ENCODE measurements around the gene FRMD3.

The FRMD3 gene

DNA sequence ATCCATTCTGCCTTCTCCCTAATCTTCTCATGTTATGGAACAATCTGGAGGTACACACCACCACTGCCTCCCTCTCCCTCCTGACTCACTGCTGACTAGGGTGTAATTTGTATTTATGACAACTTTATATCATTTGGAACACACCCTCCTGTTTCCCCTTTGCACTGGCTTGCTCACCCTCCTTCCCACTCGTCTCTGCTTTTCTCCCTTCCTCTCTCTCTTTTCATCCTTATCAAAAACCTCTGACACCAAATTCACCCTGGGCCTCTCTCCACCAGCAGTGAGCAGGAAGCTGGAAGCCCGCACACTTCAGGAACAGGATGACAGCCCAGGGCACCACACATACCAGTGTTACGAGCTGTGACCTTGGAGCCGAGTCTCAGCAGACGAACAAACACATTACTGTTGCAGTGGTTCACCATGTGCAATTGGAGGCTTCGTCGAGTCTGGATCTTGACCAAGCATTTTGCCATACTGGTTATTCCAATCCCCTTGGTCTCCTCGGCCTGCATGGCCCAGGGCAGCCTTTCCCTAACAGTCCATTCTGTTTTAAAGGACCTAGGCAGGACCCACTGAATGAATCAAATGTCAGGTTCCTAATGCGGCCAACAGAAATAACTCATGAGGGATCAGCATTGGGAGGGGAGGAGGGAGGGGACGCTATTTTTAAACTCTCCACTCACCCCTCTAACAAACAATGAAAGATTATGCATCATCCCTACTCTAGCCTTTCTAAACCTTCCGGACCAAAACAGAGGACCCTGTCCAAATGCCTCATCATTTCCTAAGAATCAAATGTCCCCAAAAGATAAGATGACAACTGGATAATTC is 271.3 kb downstream of the FRMD3 start:
- Histone ChIP-seq H3K36me3 (ENCODE audit: insufficient read depth, low read depth, low read length) (no peaks in the 10 kb centered on the region), H3K9ac (ENCODE audit: low read depth, low read length) (no peak overlapping the region), H3K4me1 (ENCODE audit: insufficient read depth, low read length) (0 out of 2 replicates have a peak, but pooled peaks cover 6% of the 10 kb centered on the region), H3K27me3 (ENCODE audit: insufficient read depth, low read length) (no peaks in the 10 kb centered on the region), H3K9me3 (ENCODE audit: insufficient read depth, low read depth, low read length) (no peaks in the 10 kb centered on the region), H3K4me3 (ENCODE audit: low read length) (no peak overlapping the region), H3K27ac (ENCODE audit: low read length) (no peak overlapping the region)

GRCh38 chr9:83266331-83266665 is 271.9 kb downstream of the FRMD3 start:
- Histone ChIP-seq H3K4me3 (ENCODE audit: low read length) (no peak overlapping the region), H3K36me3 (ENCODE audit: insufficient read depth, low read depth, low read length) (no peaks in the 10 kb centered on the region), H3K4me1 (ENCODE audit: insufficient read depth, low read length) (0 out of 2 replicates have a peak, but pooled peaks cover 6% of the 10 kb centered on the region), H3K9me3 (ENCODE audit: insufficient read depth, low read depth, low read length) (no peaks in the 10 kb centered on the region), H3K27me3 (ENCODE audit: insufficient read depth, low read length) (no peaks in the 10 kb centered on the region), H3K9ac (ENCODE audit: low read depth, low read length) (no peak overlapping the region), H3K27ac (ENCODE audit: low read length) (no peak overlapping the region)

DNA sequence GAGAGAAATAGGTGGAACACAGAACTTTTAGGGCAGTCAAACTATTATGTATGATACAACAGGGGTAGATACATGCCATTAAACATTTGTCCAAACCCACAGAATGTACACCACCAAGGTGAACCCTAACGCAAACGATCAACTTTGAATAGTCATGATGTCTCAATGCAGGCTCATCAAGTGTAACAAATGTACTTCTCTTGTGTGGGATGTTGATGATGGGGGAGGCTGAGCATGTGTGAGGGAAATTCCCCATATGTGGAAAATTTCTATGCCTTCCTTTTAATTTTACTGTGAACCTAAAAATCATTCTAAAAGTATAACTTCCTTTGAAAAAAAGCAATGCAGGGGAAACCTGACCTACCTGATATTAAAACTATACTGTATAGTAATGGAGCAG is 273.9 kb downstream of the FRMD3 start:
- Histone ChIP-seq H3K27ac (ENCODE audit: low read length) (no peak overlapping the region), H3K9me3 (ENCODE audit: insufficient read depth, low read depth, low read length) (no peaks in the 10 kb centered on the region), H3K9ac (ENCODE audit: low read depth, low read length) (no peak overlapping the region), H3K27me3 (ENCODE audit: insufficient read depth, low read length) (no peaks in the 10 kb centered on the region), H3K4me3 (ENCODE audit: low read length) (no peak overlapping the region), H3K36me3 (ENCODE audit: insufficient read depth, low read depth, low read length) (no peaks in the 10 kb centered on the region), H3K4me1 (ENCODE audit: insufficient read depth, low read length) (0 out of 2 replicates have a peak, but pooled peaks cover 6% of the 10 kb centered on the region)

- Histone ChIP-seq H3K9me3 (ENCODE audit: insufficient read depth, low read depth, low read length) (no peaks in the 10 kb centered on the region), H3K4me3 (ENCODE audit: low read length) (no peak overlapping the region), H3K4me1 (ENCODE audit: insufficient read depth, low read length) (no peaks in the 10 kb centered on the region), H3K36me3 (ENCODE audit: insufficient read depth, low read depth, low read length) (no peaks in the 10 kb centered on the region), H3K27me3 (ENCODE audit: insufficient read depth, low read length) (no peaks in the 10 kb centered on the region), H3K27ac (ENCODE audit: low read length) (no peak overlapping the region), H3K9ac (ENCODE audit: low read depth, low read length) (no peak overlapping the region)
Observed at GRCh38 chr9:83259558-83259957, 278.6 kb downstream of the FRMD3 start.

- Histone ChIP-seq H3K4me1 (ENCODE audit: insufficient read depth, low read length) (no peaks in the 10 kb centered on the region), H3K27me3 (ENCODE audit: insufficient read depth, low read length) (no peaks in the 10 kb centered on the region), H3K4me3 (ENCODE audit: low read length) (no peak overlapping the region), H3K36me3 (ENCODE audit: insufficient read depth, low read depth, low read length) (no peaks in the 10 kb centered on the region), H3K9ac (ENCODE audit: low read depth, low read length) (no peak overlapping the region), H3K9me3 (ENCODE audit: insufficient read depth, low read depth, low read length) (peaks cover 1% of the 10 kb centered on the region; the same call in 1 of the 2 replicates), H3K27ac (ENCODE audit: low read length) (no peak overlapping the region)
Observed at GRCh38 chr9:83257937-83258891, 280.0 kb downstream of the FRMD3 start.

GRCh38 chr9:83247732-83248131 is 290.5 kb downstream of the FRMD3 start:
- Histone ChIP-seq H3K4me1 (ENCODE audit: insufficient read depth, low read length) (no peaks in the 10 kb centered on the region), H3K9ac (ENCODE audit: low read depth, low read length) (no peak overlapping the region), H3K4me3 (ENCODE audit: low read length) (no peak overlapping the region), H3K9me3 (ENCODE audit: insufficient read depth, low read depth, low read length) (0 out of 2 replicates have a peak, but pooled peaks cover 3% of the 10 kb centered on the region), H3K27me3 (ENCODE audit: insufficient read depth, low read length) (no peaks in the 10 kb centered on the region), H3K27ac (ENCODE audit: low read length) (no peak overlapping the region), H3K36me3 (ENCODE audit: insufficient read depth, low read depth, low read length) (no peaks in the 10 kb centered on the region)

DNA sequence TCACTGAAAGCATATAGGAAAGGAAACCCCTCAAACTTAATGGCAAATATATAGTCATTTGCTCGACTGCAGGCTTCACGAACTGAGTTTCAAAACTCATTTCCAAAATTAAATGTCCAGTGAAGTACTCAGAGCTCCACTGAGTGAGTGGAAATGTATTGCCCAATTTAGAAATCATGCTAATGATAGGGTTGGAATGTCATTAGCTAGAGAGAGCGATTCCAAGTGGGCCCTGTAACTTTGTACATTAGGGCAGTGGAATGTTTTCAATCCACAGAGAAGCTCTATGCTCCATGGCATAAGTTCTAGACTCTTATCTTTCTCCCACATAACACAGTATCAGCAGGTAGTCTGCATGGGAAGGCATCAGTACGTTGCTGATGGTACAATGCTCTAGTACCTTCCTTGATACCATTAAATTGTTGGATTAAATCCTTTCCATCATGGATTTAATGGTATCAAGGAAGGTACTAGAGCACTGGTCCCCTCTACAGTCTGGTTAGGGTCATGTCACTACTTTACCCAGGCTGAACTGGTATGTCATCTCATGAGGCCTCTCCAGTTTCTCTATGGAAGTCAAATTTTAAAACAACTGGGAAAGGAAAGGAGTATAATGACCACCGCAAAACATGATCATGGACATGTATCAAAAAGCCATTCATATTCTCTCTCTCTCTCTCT is 292.1 kb downstream of the FRMD3 start:
- H3K27ac ChIP-seq (ENCODE audit: low read length) = no peak overlapping the region

GRCh38 chr9:83242066-83242465 is 296.1 kb downstream of the FRMD3 start:
- Histone ChIP-seq H3K9ac (ENCODE audit: low read depth, low read length) (no peak overlapping the region), H3K4me3 (ENCODE audit: low read length) (no peak overlapping the region), H3K27ac (ENCODE audit: low read length) (no peak overlapping the region), H3K4me1 (ENCODE audit: insufficient read depth, low read length) (no peaks in the 10 kb centered on the region), H3K9me3 (ENCODE audit: insufficient read depth, low read depth, low read length) (no peaks in the 10 kb centered on the region), H3K27me3 (ENCODE audit: insufficient read depth, low read length) (no peaks in the 10 kb centered on the region), H3K36me3 (ENCODE audit: insufficient read depth, low read depth, low read length) (no peaks in the 10 kb centered on the region)

More for the DNA sequence above, 292.1 kb downstream of the FRMD3 start:
- H3K27me3 ChIP-seq (ENCODE audit: insufficient read depth, low read length) = no peaks in the 10 kb centered on the region
- H3K4me1 ChIP-seq (ENCODE audit: insufficient read depth, low read length) = no peaks in the 10 kb centered on the region
- H3K4me3 ChIP-seq (ENCODE audit: low read length) = no peak overlapping the region
- no peaks in the 10 kb centered on the region for H3K36me3 ChIP-seq (ENCODE audit: insufficient read depth, low read depth, low read length)
- H3K9me3 ChIP-seq (ENCODE audit: insufficient read depth, low read depth, low read length) = no peaks in the 10 kb centered on the region
- H3K9ac ChIP-seq (ENCODE audit: low read depth, low read length) = no peak overlapping the region

DNA sequence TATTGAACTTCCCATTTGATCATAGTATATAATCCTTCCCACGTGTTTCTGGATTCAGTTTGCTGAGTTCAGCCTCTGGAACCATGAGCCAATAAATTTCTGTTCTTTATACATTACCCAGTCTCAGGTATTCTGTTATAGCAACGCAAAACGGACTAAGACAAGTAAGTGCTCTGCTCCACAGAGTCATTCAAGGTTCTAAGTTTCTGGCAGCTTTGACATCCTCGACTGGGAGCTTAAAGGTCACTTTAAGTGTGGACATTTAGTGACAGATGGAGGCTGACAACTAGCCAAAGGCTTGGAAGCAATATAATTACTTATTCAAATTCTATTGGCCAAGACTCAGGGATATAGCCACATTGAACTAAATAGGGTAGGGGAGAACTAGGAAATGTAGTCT is 297.5 kb downstream of the FRMD3 start:
- H3K9ac ChIP-seq (ENCODE audit: low read depth, low read length) = no peak overlapping the region
- no peaks in the 10 kb centered on the region for H3K27me3 ChIP-seq (ENCODE audit: insufficient read depth, low read length)
- H3K4me1 ChIP-seq (ENCODE audit: insufficient read depth, low read length) = peaks cover 6% of the 10 kb centered on the region
- no peaks in the 10 kb centered on the region for H3K36me3 ChIP-seq (ENCODE audit: insufficient read depth, low read depth, low read length)
- no peak overlapping the region for H3K27ac ChIP-seq (ENCODE audit: low read length)
- no peaks in the 10 kb centered on the region for H3K9me3 ChIP-seq (ENCODE audit: insufficient read depth, low read depth, low read length)
- H3K4me3 ChIP-seq (ENCODE audit: low read length) = no peak overlapping the region

GRCh38 chr9:83239747-83240146 is 298.5 kb downstream of the FRMD3 start:
- Histone ChIP-seq H3K4me3 (ENCODE audit: low read length) (no peak overlapping the region), H3K27me3 (ENCODE audit: insufficient read depth, low read length) (no peaks in the 10 kb centered on the region), H3K36me3 (ENCODE audit: insufficient read depth, low read depth, low read length) (no peaks in the 10 kb centered on the region), H3K9ac (ENCODE audit: low read depth, low read length) (no peak overlapping the region), H3K4me1 (ENCODE audit: insufficient read depth, low read length) (peaks cover 10% of the 10 kb centered on the region), H3K9me3 (ENCODE audit: insufficient read depth, low read depth, low read length) (no peaks in the 10 kb centered on the region), H3K27ac (ENCODE audit: low read length) (no peak overlapping the region)

DNA sequence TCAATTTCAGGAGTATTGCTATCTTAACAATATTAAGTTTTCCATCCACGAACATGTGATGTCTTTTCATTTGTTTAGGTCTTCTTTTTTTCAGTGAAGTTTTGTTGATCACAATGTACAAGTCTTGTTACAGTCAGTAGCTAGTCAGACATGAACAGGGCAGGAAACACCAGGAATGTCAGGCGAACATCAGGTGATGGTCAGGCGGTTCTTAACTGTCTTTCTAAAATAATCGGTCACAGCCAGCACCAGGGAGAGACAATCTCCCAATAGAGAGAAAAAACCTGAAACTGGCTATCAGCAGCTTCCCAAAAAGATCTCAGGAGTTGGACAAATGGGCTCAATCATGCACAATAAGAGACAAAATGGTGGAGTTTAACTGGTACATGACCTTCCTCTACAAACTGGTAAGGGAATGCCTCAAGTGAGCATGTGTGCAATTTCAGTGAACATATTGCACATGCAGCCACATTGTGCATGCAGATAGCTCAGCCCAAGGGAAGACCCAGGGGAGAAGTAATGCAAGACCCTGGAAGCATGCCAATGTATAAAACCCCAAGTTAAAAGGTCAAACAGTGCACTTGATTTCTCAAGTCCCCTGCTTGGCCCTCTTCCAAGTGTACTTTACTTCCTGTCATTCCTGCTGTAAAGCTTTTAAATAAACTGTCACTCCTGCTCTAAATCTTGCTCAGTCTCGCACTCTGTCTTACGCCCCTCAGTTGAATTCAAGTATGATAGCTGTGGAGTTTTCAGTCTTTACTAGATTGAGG is 299.1 kb downstream of the FRMD3 start:
- peaks cover 10% of the 10 kb centered on the region for H3K4me1 ChIP-seq (ENCODE audit: insufficient read depth, low read length)
- H3K9ac ChIP-seq (ENCODE audit: low read depth, low read length) = no peak overlapping the region
- no peaks in the 10 kb centered on the region for H3K9me3 ChIP-seq (ENCODE audit: insufficient read depth, low read depth, low read length)
- no peaks in the 10 kb centered on the region for H3K27me3 ChIP-seq (ENCODE audit: insufficient read depth, low read length)
- no peak overlapping the region for H3K27ac ChIP-seq (ENCODE audit: low read length)
- H3K4me3 ChIP-seq (ENCODE audit: low read length) = no peak overlapping the region
- H3K36me3 ChIP-seq (ENCODE audit: insufficient read depth, low read depth, low read length) = no peaks in the 10 kb centered on the region

All from iPS-20b (cell line).